Endometrial microvascular endothelial cells (primary cell): ENCODE results near the gene GNL3. TPM values are rescaled to one million over a fixed set of nuclear protein-coding genes. Genes with fewer than 3 reads are reported as not detected.

Source experiments
- total RNA-seq: library from RNA; depleted of rRNA; stranded (reverse); fragments of >200 nt; gene quantifications from one replicate; pipeline ENCODE4 v1.2.3, GENCODE V29; 2015; ENCODE audit errors: inconsistent ontology term

GNL3 gene
- total RNA-seq, 1 donor from 2014 or later: 93.8 TPM

Other genes starting within 250 kb of the GNL3 start
- gene SEMA3G, start 240.9 kb upstream of the GNL3 start, total RNA-seq: 2.2 TPM
- not detected for gene TNNC1, start 232.0 kb upstream of the GNL3 start, total RNA-seq
- 30.7 TPM for gene NISCH, start 230.4 kb upstream of the GNL3 start, total RNA-seq
- 259 TPM for gene STAB1, start 190.7 kb upstream of the GNL3 start, total RNA-seq
- gene NT5DC2, start 152.2 kb upstream of the GNL3 start, total RNA-seq: 70.2 TPM
- gene UQCC5, start 149.4 kb upstream of the GNL3 start, total RNA-seq: 0.84 TPM
- gene PBRM1, start 119 bp upstream of the GNL3 start, total RNA-seq: 50.3 TPM
- gene GLT8D1, start 19.8 kb downstream of the GNL3 start, total RNA-seq: 74.8 TPM
- 115 TPM for gene SPCS1, start 20.1 kb downstream of the GNL3 start, total RNA-seq
- 10.2 TPM for gene NEK4, start 84.9 kb downstream of the GNL3 start, total RNA-seq
- gene ITIH1, start 91.6 kb downstream of the GNL3 start, total RNA-seq: not detected
- not detected for gene ITIH3, start 108.8 kb downstream of the GNL3 start, total RNA-seq
- gene ITIH4, start 144.6 kb downstream of the GNL3 start, total RNA-seq: not detected
- gene MUSTN1, start 149.0 kb downstream of the GNL3 start, total RNA-seq: 0.46 TPM
- gene STIMATE, start 211.5 kb downstream of the GNL3 start, total RNA-seq: 12.6 TPM